Measurements from ENCODE around the gene PIK3C2B.

- TF ChIP-seq TARDBP (IDR thresholded peaks at IDR 0.05) (peak; percentile 28; the same call in 1 of the 2 replicates), BHLHE40 (IDR thresholded peaks at IDR 0.05; ENCODE audit: borderline replicate concordance) (no peak), ARNT (IDR thresholded peaks at IDR 0.05) (peak; percentile 69; the same call in 1 of the 2 replicates), SUZ12 (IDR thresholded peaks at IDR 0.05) (no peak), FOXK2 (IDR thresholded peaks at IDR 0.05) (no peak; the same call in 1 of the 2 replicates), SP1 (IDR thresholded peaks at IDR 0.05) (no peak)
Observed at GRCh38 chr1:204506969-204507316, 12.3 kb upstream of the PIK3C2B start.
